PC-9 (cell line): ENCODE results near the gene KCNN1.

ENCODE experiments used
- EZH2 ChIP-seq: fragments of 200-600 bp; sonication (generic); IDR thresholded peaks from 2 replicates; pipeline ENCODE4 v1.8.0; 2017; ENCODE audit warnings: antibody characterized with exemption, low read depth
- TF ChIP-seq, protein P1 (sequence below): fragments of 200-600 bp; sonication (generic); conservative IDR thresholded peaks from 2 replicates; pipeline ENCODE4 v1.6.1; 2017; ENCODE audit warnings: mixed run types, antibody characterized with exemption, mild to moderate bottlenecking, moderate library complexity

- TF ChIP-seq, protein P1, sequence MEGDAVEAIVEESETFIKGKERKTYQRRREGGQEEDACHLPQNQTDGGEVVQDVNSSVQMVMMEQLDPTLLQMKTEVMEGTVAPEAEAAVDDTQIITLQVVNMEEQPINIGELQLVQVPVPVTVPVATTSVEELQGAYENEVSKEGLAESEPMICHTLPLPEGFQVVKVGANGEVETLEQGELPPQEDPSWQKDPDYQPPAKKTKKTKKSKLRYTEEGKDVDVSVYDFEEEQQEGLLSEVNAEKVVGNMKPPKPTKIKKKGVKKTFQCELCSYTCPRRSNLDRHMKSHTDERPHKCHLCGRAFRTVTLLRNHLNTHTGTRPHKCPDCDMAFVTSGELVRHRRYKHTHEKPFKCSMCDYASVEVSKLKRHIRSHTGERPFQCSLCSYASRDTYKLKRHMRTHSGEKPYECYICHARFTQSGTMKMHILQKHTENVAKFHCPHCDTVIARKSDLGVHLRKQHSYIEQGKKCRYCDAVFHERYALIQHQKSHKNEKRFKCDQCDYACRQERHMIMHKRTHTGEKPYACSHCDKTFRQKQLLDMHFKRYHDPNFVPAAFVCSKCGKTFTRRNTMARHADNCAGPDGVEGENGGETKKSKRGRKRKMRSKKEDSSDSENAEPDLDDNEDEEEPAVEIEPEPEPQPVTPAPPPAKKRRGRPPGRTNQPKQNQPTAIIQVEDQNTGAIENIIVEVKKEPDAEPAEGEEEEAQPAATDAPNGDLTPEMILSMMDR = peak; percentile 98
- no peak for TF ChIP-seq EZH2
Observed at GRCh38 chr19:17996826-17997316, 30.0 kb downstream of the KCNN1 start.
